HG03108 (cell line): ENCODE results near the gene NPIPB5.
"Not testable (repeated sequence)": the region's sequence is repeated elsewhere in the genome, so short reads cannot be mapped to it uniquely, and the experiment has no call there.

Experiments used
- ATAC-seq: cut with Tn5 transposase; IDR thresholded peaks from one replicate; pipeline ENCODE4 v1.9.1; 2021; ENCODE audit warnings: moderate library complexity; ENCODE audit not compliant: unreplicated experiment

NPIPB5 gene

GRCh38 chr16:22510591-22510990 is at the start of gene NPIPB5:
Gene NPIPB5, plus strand, starts transcription at chr16:22510891. Its CDS starts 2,911 bp downstream, at chr16:22513802.
- ATAC-seq, result not testable (repeated sequence)

DNA sequence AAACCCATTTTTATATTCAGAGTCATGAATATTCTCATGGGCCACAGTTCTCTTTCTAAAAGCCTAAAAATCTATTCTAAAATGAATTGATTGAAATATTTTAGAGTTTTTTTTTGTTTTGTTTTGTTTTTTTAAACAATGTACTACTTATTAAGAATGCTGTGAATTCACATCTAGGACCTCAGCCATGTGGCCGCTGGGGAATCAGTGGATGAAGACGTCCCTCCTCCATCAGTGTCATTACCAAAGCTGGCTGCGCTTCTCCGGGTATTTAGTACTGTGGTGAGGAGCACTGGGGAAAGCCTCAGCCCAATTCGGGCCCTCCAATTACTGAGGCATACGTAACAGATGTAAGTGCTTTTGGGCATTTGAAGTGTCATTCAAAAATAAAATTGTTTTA is 41.8 kb upstream of the NPIPB5 start:
- not testable (repeated sequence) for ATAC-seq

GRCh38 chr16:22537996-22538395 is 27.3 kb downstream of the NPIPB5 start:
- ATAC-seq, result not testable (repeated sequence)

- ATAC-seq, result not testable (repeated sequence)
These were observed 34.1 kb downstream of the NPIPB5 start for GRCh38 chr16:22544809-22545208.

GRCh38 chr16:22546630-22547029 is 35.9 kb downstream of the NPIPB5 start:
- ATAC-seq, result not testable (repeated sequence)

DNA sequence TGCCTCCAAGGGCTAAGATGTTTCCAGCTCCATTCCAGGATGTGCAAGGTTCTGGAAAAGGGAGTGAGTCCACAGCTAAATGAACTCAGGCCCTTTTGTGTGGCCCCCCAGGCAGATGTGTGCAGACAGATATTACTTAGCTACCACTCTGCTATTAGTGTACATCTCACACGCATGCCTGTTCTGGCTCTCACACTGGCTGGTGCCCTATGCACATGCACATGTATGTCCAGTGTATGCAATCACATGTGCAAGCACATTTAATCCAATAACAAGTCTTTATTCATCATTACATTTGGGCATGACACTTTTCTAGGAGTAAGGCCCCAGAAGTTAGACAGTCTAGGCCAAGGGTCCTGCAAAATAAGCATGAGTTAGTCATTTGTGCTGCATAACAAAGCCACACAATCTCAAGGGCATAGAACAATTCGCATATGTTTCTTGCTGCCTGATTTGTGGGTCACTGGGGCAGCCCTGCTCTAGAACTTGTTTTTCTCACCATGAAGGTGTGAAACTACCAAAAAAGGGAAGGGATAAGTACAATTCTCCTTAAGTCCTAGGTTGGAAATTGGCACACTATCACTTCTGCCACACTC is 36.6 kb downstream of the NPIPB5 start:
- ATAC-seq, result not testable (repeated sequence)

- not testable (repeated sequence) for ATAC-seq
These were observed 39.2 kb downstream of the NPIPB5 start for GRCh38 chr16:22549853-22550252.

DNA sequence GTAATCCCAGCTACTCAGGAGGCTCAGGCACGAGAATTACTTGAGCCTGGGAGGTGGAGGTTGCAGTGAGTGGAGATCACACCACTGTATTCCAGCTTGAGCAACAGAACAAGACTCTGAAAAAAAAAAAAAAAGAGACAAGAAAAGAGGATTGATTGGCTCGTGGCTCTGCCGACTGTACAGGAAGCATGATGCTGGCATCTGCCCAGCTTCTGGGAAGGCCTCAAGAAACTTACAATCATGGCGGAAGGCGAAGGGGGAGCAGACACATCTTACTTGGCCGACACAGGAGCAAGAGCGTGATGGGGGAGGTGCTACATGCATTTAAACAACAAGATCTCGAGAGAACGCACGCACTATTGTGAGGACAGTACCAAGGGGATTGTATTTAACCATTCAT is 40.5 kb downstream of the NPIPB5 start:
- ATAC-seq, result not testable (repeated sequence)

GRCh38 chr16:22551651-22552050 is 41.0 kb downstream of the NPIPB5 start:
- not testable (repeated sequence) for ATAC-seq

- ATAC-seq, result not testable (repeated sequence)
These were observed 46.1 kb downstream of the NPIPB5 start for GRCh38 chr16:22556759-22557158.
